Measurements from ENCODE around the gene PRL.
A peak's percentile ranks its signal among the peaks of the same experiment; 100 is the strongest.

PRL gene

DNA sequence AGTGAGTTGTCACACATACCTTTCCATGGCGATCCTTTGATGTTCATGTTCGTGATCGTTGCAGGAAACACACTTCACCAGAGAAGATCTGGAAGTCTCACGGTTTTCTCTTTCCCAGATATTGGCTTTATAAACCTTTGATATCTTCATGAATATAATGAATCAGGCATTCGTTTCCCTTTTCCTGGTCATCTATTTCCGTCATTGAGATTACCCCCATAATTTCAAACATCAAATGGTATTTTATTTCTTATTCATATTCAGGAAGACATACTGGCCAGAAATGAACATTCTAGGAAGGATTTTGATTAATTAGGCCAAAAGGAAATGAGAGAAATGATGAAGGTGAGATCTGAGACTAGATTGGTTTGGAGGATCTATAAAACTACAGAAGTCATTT, at the start of gene PRL:
PRL (minus strand) TSS at position 101 of the 400 bp plus-strand sequence; CDS start at position 47, 54 bp downstream.
- no peak within 1 kb of the TSS for H3K4me3 ChIP-seq (ENCODE audit: control insufficient read depth, low read depth, low read length)
- no peak for DNase-seq (ENCODE audit: low read depth)
- TF ChIP-seq, protein P1, sequence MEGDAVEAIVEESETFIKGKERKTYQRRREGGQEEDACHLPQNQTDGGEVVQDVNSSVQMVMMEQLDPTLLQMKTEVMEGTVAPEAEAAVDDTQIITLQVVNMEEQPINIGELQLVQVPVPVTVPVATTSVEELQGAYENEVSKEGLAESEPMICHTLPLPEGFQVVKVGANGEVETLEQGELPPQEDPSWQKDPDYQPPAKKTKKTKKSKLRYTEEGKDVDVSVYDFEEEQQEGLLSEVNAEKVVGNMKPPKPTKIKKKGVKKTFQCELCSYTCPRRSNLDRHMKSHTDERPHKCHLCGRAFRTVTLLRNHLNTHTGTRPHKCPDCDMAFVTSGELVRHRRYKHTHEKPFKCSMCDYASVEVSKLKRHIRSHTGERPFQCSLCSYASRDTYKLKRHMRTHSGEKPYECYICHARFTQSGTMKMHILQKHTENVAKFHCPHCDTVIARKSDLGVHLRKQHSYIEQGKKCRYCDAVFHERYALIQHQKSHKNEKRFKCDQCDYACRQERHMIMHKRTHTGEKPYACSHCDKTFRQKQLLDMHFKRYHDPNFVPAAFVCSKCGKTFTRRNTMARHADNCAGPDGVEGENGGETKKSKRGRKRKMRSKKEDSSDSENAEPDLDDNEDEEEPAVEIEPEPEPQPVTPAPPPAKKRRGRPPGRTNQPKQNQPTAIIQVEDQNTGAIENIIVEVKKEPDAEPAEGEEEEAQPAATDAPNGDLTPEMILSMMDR (conservative IDR thresholded peaks at IDR 0.05; ENCODE audit: control insufficient read depth, insufficient read depth, low read depth, low read length): no peak

DNA sequence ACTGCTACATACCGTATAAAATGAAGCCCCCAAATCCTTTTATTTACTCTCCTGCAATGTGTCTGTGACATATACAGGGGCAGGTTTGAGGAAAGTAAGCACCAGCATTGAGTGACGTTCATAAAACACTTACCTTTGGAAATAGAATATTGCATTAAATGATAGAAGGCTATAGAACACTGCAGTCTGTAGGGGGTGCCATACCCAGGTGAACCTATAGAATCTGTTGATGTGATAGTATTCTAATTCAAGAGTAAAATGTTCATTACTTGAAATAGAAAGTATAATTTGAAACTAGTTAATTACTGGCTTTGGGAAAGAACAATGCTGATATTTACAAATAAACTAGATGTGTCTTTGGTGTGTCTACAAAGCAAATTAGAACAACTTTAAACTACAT, 47.0 kb upstream of the PRL start:
- TF ChIP-seq, protein P1 (conservative IDR thresholded peaks at IDR 0.05; ENCODE audit: control insufficient read depth, insufficient read depth, low read depth, low read length): peak; percentile 2
- DNase-seq (ENCODE audit: low read depth): no peak
- no peak overlapping the region for H3K4me3 ChIP-seq (ENCODE audit: control insufficient read depth, low read depth, low read length)

DNA sequence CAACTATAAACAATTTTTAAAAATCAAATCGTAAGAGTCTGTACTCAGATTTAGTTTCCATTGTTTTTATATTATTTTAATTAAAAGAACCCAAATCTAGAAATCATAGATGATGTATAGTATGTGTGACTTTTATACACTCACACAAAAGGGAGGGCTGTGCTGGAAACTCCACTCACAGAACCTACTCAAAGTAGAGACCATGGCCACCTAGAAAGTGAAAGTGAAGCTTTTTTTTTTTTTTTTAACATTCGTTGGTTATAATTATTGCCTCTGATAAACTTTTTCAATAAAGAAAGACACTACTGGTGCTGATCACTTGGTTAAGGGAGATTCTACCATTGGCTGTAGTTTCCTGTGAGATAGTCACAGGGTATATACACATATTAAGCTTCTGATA, 37.9 kb upstream of the PRL start:
- TF ChIP-seq, protein P1 (conservative IDR thresholded peaks at IDR 0.05; ENCODE audit: control insufficient read depth, insufficient read depth, low read depth, low read length): no peak
- H3K4me3 ChIP-seq (ENCODE audit: control insufficient read depth, low read depth, low read length): no peak overlapping the region
- no peak for DNase-seq (ENCODE audit: low read depth)

DNA sequence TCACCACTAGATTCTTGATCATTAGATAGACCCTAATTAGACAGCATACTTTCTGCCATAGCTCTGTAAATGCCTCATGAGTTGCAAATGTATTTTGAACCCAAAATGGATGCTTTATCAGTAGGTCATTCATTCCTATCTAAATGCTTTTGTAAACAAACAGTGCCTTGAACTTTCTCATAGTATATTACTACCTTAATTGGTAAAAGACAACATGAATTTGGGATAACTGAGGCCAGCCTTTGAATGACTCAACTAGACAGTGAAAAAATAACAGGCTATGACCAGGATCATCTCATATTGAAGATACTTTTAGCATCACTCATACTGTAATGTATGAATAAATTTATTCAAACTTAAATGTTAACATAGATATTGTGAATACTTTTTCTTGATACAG, 37.0 kb upstream of the PRL start:
- DNase-seq (ENCODE audit: low read depth): peak; percentile 8
- no peak overlapping the region for H3K4me3 ChIP-seq (ENCODE audit: control insufficient read depth, low read depth, low read length)
- TF ChIP-seq, protein P1 (conservative IDR thresholded peaks at IDR 0.05; ENCODE audit: control insufficient read depth, insufficient read depth, low read depth, low read length): no peak

DNA sequence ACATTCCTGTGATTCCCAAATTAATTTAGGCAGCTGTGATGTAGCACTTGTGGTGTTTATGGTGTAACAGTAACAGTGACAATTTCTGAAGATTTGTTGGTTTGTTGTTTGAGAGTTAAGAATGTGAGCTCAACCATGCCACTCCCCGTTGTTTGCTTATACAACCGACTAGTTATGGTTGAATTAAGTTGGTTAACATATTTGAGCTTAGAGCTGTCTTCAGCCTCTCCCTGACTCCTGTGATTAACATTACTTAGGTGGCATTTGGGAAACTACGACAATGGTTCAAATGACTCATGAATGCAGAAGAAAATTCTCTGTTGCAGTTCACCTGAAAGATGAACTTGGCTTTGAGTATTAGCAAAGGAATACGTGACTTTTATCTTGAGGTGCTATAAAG, 35.9 kb upstream of the PRL start:
- no peak for DNase-seq (ENCODE audit: low read depth)
- TF ChIP-seq, protein P1 (conservative IDR thresholded peaks at IDR 0.05; ENCODE audit: control insufficient read depth, insufficient read depth, low read depth, low read length): no peak
- H3K4me3 ChIP-seq (ENCODE audit: control insufficient read depth, low read depth, low read length): no peak overlapping the region

DNA sequence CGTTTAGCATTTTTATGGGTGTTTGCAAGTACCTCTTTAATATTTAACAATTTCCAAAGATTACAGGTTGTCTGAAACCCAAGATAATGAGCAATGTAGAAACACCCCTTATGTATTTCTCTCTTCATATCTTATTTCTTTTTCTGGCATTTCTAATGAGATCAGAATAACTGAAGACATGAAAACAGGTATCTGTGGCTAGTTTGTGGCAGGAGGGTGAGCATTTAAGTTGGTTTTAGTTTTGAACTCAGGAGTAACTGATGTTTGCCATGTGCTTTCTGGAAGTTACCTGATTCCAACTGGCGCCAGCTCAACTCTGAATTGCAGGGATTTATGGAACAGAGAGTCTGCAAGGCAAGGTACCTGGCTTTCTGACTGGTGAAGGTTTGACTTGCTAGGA, 35.4 kb upstream of the PRL start:
- TF ChIP-seq, protein P1 (conservative IDR thresholded peaks at IDR 0.05; ENCODE audit: control insufficient read depth, insufficient read depth, low read depth, low read length): no peak
- no peak for DNase-seq (ENCODE audit: low read depth)
- H3K4me3 ChIP-seq (ENCODE audit: control insufficient read depth, low read depth, low read length): no peak overlapping the region

DNA sequence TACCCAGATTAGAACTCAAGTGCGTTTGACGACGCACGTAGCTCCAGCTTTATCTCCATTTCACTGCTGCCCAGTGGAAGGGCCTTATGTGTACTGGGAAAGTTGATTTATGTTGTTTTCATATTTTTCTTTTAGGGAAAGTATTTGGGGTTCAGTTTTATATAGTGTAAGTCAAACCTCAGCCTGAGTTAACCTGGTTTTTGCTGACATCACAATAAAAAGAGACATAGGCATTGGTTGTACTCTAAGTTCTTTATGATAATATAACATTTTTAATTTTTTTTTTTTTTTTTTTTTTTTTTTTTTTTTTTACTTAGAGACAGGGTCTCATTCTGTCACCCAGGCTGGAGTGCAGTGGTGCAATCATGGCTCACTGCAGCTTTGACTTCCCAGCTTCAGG, 34.1 kb upstream of the PRL start:
- H3K4me3 ChIP-seq (ENCODE audit: control insufficient read depth, low read depth, low read length): no peak overlapping the region
- TF ChIP-seq, protein P1 (conservative IDR thresholded peaks at IDR 0.05; ENCODE audit: control insufficient read depth, insufficient read depth, low read depth, low read length): no peak
- DNase-seq (ENCODE audit: low read depth): no peak

All from fibroblast of mammary gland (primary cell).